ENCODE results near the gene MYLIP. TPM values are rescaled to one million over a fixed set of nuclear protein-coding genes. Genes with fewer than 3 reads are reported as not detected.

Gene MYLIP
- total RNA-seq: 2.6 and 7.7 TPM in 2 replicates

DNA sequence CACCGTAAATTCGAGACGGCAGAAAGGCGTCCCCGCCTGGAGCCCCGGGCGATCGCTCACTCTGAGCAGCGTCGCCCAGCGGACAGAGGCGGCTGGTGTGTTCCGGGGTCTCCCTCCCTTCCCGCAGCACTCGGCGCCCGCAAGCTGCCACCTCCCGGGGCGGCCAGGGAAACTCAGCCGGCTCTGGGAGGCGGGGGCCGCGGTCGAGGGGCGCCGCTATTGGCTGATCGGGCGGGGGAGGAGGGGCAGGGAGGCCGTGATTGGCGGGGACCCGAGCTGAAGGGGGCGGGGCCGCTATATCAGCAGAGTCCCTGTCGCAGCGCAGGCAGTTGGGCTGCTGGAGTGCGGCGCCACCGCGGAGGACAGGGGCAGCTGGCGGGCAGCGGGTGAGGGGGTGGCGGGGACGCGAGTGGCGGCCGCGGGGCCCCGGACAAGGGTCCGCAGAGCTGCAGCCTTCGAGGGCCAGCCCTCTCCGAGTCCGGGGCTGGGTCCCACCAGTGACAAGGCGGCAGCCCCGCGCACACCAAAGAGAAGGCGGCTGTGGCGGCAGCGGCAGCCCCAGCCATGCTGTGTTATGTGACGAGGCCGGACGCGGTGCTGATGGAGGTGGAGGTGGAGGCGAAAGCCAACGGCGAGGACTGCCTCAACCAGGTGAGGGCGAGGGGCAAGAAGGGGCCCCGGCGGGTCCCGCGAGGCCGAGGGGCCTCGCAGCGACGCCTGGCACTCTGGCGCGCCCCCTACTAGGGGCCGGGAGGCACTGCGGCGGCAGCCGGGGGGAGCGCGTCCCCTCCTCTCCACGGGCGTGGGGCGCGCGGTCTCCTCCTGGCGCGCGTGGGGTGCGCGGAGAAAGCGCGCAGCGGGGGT is at the start of gene MYLIP:
MYLIP (plus strand) TSS at position 328 of the 864 bp plus-strand sequence; CDS start at position 565, 237 bp downstream.

Other genes with a start within 250 kb of the MYLIP start
- 2.4 and 2.6 TPM in 2 replicates for gene GMPR, start 109.5 kb downstream of the MYLIP start, total RNA-seq

Measured in mesangial cell (primary cell).